ENCODE data around the gene OR10A7. TPM values are rescaled to one million over a fixed set of nuclear protein-coding genes. Genes with fewer than 3 reads are reported as not detected.

Gene OR10A7
- total and polyA plus RNA-seq, 2 donors from 2014 or later, result not detected

DNA sequence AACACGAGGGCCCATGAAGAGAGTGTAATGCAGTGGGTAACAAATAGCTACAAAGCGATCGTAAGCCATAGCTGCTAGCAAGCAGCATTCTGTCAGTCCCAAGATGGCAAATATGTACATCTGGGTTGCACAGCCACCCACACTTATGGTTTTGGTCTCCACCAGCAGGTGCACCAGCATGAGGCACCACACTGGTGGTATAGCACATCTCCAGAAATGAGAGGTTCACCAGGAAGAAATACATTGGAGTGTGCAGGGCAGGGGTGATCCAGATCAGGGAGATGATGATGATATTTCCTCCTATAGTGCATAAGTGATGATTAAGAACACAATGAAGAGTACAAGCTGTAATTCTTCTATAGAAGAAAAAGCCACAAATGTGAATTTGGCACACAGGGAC, 26.4 kb upstream of the OR10A7 start:
- Histone ChIP-seq H3K36me3 (ENCODE audit: control insufficient read depth in 2 of 3, insufficient read depth in 3 of 3, low read length in 3 of 3) (no peaks in the 10 kb centered on the region), H3K27me3 (ENCODE audit: control insufficient read depth, insufficient read depth, low read length) (no peaks in the 10 kb centered on the region), H3K9ac (ENCODE audit: low read length in 3 of 3) (no peak overlapping the region), H3K9me3 (ENCODE audit: control insufficient read depth in 2 of 3, insufficient read depth in 1 of 3, low read length in 3 of 3) (no peaks in the 10 kb centered on the region), H3K4me3 (ENCODE audit: low read length in 3 of 3) (no peak overlapping the region), H3K4me1 (ENCODE audit: control insufficient read depth in 2 of 3, insufficient read depth in 2 of 3, low read depth in 1 of 3, low read length in 3 of 3) (no peaks in the 10 kb centered on the region), H3K27ac (ENCODE audit: low read depth in 2 of 2, low read length in 2 of 2) (no peak overlapping the region)
- intact Hi-C loops (cut with DNase I), result loop anchor here (5.0 kb wide), 1 partner anchor 418 kb away; no protein-coding TSS in a partner anchor
- TF ChIP-seq, protein P1, sequence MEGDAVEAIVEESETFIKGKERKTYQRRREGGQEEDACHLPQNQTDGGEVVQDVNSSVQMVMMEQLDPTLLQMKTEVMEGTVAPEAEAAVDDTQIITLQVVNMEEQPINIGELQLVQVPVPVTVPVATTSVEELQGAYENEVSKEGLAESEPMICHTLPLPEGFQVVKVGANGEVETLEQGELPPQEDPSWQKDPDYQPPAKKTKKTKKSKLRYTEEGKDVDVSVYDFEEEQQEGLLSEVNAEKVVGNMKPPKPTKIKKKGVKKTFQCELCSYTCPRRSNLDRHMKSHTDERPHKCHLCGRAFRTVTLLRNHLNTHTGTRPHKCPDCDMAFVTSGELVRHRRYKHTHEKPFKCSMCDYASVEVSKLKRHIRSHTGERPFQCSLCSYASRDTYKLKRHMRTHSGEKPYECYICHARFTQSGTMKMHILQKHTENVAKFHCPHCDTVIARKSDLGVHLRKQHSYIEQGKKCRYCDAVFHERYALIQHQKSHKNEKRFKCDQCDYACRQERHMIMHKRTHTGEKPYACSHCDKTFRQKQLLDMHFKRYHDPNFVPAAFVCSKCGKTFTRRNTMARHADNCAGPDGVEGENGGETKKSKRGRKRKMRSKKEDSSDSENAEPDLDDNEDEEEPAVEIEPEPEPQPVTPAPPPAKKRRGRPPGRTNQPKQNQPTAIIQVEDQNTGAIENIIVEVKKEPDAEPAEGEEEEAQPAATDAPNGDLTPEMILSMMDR (IDR thresholded peaks at IDR 0.05; ENCODE audit: borderline replicate concordance, extremely low read depth, insufficient read depth), result no peak
- DNase-seq (no peak), FAIRE-seq (no peak)

GRCh38 chr12:55226523-55226922, 5.7 kb downstream of the OR10A7 start:
- intact Hi-C loops (cut with DNase I), result no loop called here
- H3K27ac ChIP-seq (ENCODE audit: low read depth in 2 of 2, low read length in 2 of 2), result no peak overlapping the region
- FAIRE-seq, result no peak

DNA sequence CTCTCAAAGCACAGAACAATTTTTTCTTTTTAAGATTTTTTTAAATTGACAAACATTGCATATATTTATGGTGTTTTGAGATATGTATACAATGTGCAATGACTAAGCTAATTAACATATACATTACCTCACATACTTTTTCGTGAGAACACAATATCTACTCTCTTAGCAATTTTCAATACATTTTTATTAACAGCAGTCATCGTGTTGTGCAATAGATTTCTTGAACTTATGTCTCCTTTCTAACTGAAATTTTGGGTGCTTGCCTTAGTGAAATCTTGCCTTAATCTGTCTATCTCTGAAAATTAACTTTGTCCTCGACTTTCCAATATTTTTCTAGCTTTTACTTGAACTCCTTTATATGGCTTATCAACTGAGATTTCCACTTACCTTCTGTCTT, 6.8 kb downstream of the OR10A7 start:
- no peak overlapping the region for H3K4me3 ChIP-seq (ENCODE audit: low read length in 3 of 3)
- H3K9me3 ChIP-seq (ENCODE audit: control insufficient read depth in 2 of 3, insufficient read depth in 1 of 3, low read length in 3 of 3), result no peaks in the 10 kb centered on the region
- H3K36me3 ChIP-seq (ENCODE audit: control insufficient read depth in 2 of 3, insufficient read depth in 3 of 3, low read length in 3 of 3), result no peaks in the 10 kb centered on the region
- intact Hi-C loops (cut with DNase I), result no loop called here
- no peak overlapping the region for H3K27ac ChIP-seq (ENCODE audit: low read depth in 2 of 2, low read length in 2 of 2)
- H3K9ac ChIP-seq (ENCODE audit: low read length in 3 of 3), result no peak overlapping the region
- TF ChIP-seq, protein P1 (IDR thresholded peaks at IDR 0.05; ENCODE audit: borderline replicate concordance, extremely low read depth, insufficient read depth), result no peak
- DNase-seq (no peak), FAIRE-seq (no peak)
- H3K4me1 ChIP-seq (ENCODE audit: control insufficient read depth in 2 of 3, insufficient read depth in 2 of 3, low read depth in 1 of 3, low read length in 3 of 3), result no peaks in the 10 kb centered on the region
- H3K27me3 ChIP-seq (ENCODE audit: control insufficient read depth, insufficient read depth, low read length), result no peaks in the 10 kb centered on the region

More at GRCh38 chr12:55226523-55226922, 5.7 kb downstream of the OR10A7 start:
- TF ChIP-seq, protein P1 (IDR thresholded peaks at IDR 0.05; ENCODE audit: borderline replicate concordance, extremely low read depth, insufficient read depth), result no peak
- H3K9ac ChIP-seq (ENCODE audit: low read length in 3 of 3), result no peak overlapping the region
- H3K9me3 ChIP-seq (ENCODE audit: control insufficient read depth in 2 of 3, insufficient read depth in 1 of 3, low read length in 3 of 3), result no peaks in the 10 kb centered on the region
- no peaks in the 10 kb centered on the region for H3K4me1 ChIP-seq (ENCODE audit: control insufficient read depth in 2 of 3, insufficient read depth in 2 of 3, low read depth in 1 of 3, low read length in 3 of 3)
- no peaks in the 10 kb centered on the region for H3K27me3 ChIP-seq (ENCODE audit: control insufficient read depth, insufficient read depth, low read length)
- DNase-seq, result no peak
- no peak overlapping the region for H3K4me3 ChIP-seq (ENCODE audit: low read length in 3 of 3)
- H3K36me3 ChIP-seq (ENCODE audit: control insufficient read depth in 2 of 3, insufficient read depth in 3 of 3, low read length in 3 of 3), result no peaks in the 10 kb centered on the region

GRCh38 chr12:55244309-55244708, 23.5 kb downstream of the OR10A7 start, which contains the start of gene OR6C74:
Gene OR6C74, plus strand, starts transcription at chr12:55244609. Its CDS starts 2,679 bp downstream, at chr12:55247288.
- no peak for FAIRE-seq
- Histone ChIP-seq H3K27me3 (ENCODE audit: control insufficient read depth, insufficient read depth, low read length) (no peaks in the 10 kb centered on the region), H3K27ac (ENCODE audit: low read depth in 2 of 2, low read length in 2 of 2) (no peak within 1 kb of the TSS)

More at GRCh38 chr12:55244309-55244708, 23.5 kb downstream of the OR10A7 start, which contains the start of gene OR6C74:
- Histone ChIP-seq H3K9me3 (ENCODE audit: control insufficient read depth in 2 of 3, insufficient read depth in 1 of 3, low read length in 3 of 3) (no peaks in the 10 kb centered on the region), H3K36me3 (ENCODE audit: control insufficient read depth in 2 of 3, insufficient read depth in 3 of 3, low read length in 3 of 3) (no peaks in the 10 kb centered on the region), H3K4me3 (ENCODE audit: low read length in 3 of 3) (no peak within 1 kb of the TSS), H3K9ac (ENCODE audit: low read length in 3 of 3) (no peak within 1 kb of the TSS), H3K4me1 (ENCODE audit: control insufficient read depth in 2 of 3, insufficient read depth in 2 of 3, low read depth in 1 of 3, low read length in 3 of 3) (no peaks in the 10 kb centered on the region)
- DNase-seq, result no peak
- intact Hi-C loops (cut with DNase I), result no loop called here
- TF ChIP-seq, protein P1 (IDR thresholded peaks at IDR 0.05; ENCODE audit: borderline replicate concordance, extremely low read depth, insufficient read depth), result no peak
